ENCODE results near the gene DHX8.

DNA sequence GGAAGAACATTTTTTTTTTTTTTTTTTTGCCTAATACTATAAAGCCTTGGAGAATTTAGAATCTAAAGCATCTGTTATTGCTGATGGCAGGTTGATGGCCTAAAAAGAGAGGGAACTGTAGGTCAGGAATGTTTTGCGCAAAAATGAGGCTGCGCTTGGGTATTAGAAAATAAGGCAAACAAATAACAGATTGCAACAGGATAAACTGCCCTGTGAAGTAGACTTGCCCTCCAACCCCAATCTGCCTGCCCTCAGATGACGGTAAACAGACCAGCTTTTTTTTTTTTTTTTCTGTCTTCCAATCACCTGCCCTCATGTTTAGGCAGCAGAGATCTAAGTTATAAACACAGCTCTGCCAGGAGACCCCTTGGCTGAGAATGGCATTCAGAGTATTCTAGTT is 3.8 kb upstream of the DHX8 start:
- TF ChIP-seq, protein P1, sequence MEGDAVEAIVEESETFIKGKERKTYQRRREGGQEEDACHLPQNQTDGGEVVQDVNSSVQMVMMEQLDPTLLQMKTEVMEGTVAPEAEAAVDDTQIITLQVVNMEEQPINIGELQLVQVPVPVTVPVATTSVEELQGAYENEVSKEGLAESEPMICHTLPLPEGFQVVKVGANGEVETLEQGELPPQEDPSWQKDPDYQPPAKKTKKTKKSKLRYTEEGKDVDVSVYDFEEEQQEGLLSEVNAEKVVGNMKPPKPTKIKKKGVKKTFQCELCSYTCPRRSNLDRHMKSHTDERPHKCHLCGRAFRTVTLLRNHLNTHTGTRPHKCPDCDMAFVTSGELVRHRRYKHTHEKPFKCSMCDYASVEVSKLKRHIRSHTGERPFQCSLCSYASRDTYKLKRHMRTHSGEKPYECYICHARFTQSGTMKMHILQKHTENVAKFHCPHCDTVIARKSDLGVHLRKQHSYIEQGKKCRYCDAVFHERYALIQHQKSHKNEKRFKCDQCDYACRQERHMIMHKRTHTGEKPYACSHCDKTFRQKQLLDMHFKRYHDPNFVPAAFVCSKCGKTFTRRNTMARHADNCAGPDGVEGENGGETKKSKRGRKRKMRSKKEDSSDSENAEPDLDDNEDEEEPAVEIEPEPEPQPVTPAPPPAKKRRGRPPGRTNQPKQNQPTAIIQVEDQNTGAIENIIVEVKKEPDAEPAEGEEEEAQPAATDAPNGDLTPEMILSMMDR (IDR thresholded peaks at IDR 0.05): no peak
- TF ChIP-seq POLR2A (IDR thresholded peaks at IDR 0.05) (no peak), POLR2AphosphoS5 (IDR thresholded peaks at IDR 0.05) (no peak)
